Lung (tissue), 12 donors: ENCODE results near the gene ZSWIM8. TPM values are rescaled to one million over a fixed set of nuclear protein-coding genes. Genes with fewer than 3 reads are reported as not detected.

Source experiments
- ATAC-seq: fragments of 200-7000 bp; cut with Tn5 transposase; one replicate; pipeline ENCODE4 v1.9.1; 2020; ENCODE audit warnings: moderate number of reproducible peaks; ENCODE audit not compliant: insufficient read depth, low FRiP score
- DNase-seq, 3 donors: peaks; one replicate each; pipeline ENCODE4 v3.0.0-alpha.2; 2013 to 2017
- H3K27ac ChIP-seq, 2 donors: one replicate each; pipeline ENCODE4 v1.5.1; 2013; ENCODE audit warnings: mild to moderate bottlenecking in 2 of 2, moderate library complexity in 2 of 2, control low read depth in 1 of 2, inconsistent platforms in 1 of 2, low read depth in 1 of 2, low read length in 1 of 2
- H3K27me3 ChIP-seq, 3 donors: one replicate each; pipeline ENCODE4 v1.5.1; 2013; ENCODE audit warnings: low read length in 2 of 3; ENCODE audit not compliant: control insufficient read depth in 3 of 3, insufficient read depth in 3 of 3
- H3K36me3 ChIP-seq, 4 donors: one replicate each; pipeline ENCODE4 v1.5.1; 2013; ENCODE audit warnings: low read length in 4 of 4, mild to moderate bottlenecking in 1 of 4, moderate library complexity in 1 of 4; ENCODE audit not compliant: control insufficient read depth in 4 of 4, insufficient read depth in 4 of 4
- H3K4me1 ChIP-seq, 5 donors: one replicate each; pipeline ENCODE4 v1.5.1; 2013; ENCODE audit warnings: low read length in 5 of 5, mild to moderate bottlenecking in 2 of 5, moderate library complexity in 1 of 5; ENCODE audit not compliant: control insufficient read depth in 5 of 5, insufficient read depth in 5 of 5
- H3K4me3 ChIP-seq: one replicate; pipeline ENCODE4 v1.5.1; 2013; ENCODE audit warnings: mild to moderate bottlenecking, control low read depth, moderate library complexity
- H3K9ac ChIP-seq, 2 donors: one replicate each; pipeline ENCODE4 v1.5.1; 2013; ENCODE audit warnings: low read length in 2 of 2, control low read depth in 1 of 2; ENCODE audit not compliant: insufficient read depth in 1 of 2
- H3K9me3 ChIP-seq, 4 donors: one replicate each; pipeline ENCODE4 v1.5.1; 2013; ENCODE audit warnings: low read length in 3 of 4, mild to moderate bottlenecking in 1 of 4, moderate library complexity in 1 of 4; ENCODE audit not compliant: control insufficient read depth in 4 of 4, insufficient read depth in 3 of 4
- WGBS, 2 donors: extraction: QIAGEN DNeasy Blood & Tissue Kit; methylation state at CpG; one replicate each; pipeline ENCODE4 v1.1.7; 2013; 5-methylcytosine and 5-hydroxymethylcytosine counted together
- polyA plus RNA-seq, 2 donors: library from polyadenylated mRNA; stranded (reverse); fragments of 200-250 nt; gene quantifications; one replicate each; pipeline ENCODE4 v1.2.1, GENCODE V29; 2013
- total RNA-seq, 2 donors: library from RNA; depleted of rRNA in 1 of 2; stranded (reverse); fragments of >200 nt in 1 of 2; gene quantifications; one replicate each; pipeline ENCODE4 v1.2.1, GENCODE V29; 2014 to 2021
- TF ChIP-seq, protein P1 (sequence below): IDR thresholded peaks from 2 replicates; pipeline ENCODE4 v1.5.1; 2012; ENCODE audit warnings: mild to moderate bottlenecking; ENCODE audit errors: control extremely low read depth, extremely low read depth
- donor health status: control.
- donor health status: control.
- donor health status: Bipolar disorder and iron deficiency.
- donor health status: healthy.
- donor health status: DM: yes; HTN: yes; CAD: no.

The ZSWIM8 gene
- total and polyA plus RNA-seq, 4 donors = 70.3 to 113 (median 93.1) TPM

DNA sequence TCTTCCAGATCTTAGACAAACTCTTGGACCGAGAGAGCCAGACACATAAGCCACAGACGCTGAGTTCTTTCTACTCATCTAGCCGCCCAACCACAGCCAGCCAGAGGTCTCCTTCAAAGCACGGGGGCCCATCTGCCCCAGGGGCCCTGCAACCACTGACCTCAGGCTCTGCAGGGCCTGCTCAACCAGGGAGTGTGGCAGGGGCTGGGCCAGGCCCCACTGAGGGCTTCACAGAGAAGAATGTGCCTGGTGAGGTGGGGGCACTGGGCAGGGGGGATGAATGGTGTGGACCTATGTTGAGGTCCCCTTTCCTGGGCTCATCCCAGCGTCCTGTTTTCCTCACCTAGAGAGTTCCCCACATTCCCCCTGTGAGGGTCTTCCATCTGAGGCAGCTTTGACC is 11.4 kb downstream of the ZSWIM8 start:
- TF ChIP-seq, protein P1, sequence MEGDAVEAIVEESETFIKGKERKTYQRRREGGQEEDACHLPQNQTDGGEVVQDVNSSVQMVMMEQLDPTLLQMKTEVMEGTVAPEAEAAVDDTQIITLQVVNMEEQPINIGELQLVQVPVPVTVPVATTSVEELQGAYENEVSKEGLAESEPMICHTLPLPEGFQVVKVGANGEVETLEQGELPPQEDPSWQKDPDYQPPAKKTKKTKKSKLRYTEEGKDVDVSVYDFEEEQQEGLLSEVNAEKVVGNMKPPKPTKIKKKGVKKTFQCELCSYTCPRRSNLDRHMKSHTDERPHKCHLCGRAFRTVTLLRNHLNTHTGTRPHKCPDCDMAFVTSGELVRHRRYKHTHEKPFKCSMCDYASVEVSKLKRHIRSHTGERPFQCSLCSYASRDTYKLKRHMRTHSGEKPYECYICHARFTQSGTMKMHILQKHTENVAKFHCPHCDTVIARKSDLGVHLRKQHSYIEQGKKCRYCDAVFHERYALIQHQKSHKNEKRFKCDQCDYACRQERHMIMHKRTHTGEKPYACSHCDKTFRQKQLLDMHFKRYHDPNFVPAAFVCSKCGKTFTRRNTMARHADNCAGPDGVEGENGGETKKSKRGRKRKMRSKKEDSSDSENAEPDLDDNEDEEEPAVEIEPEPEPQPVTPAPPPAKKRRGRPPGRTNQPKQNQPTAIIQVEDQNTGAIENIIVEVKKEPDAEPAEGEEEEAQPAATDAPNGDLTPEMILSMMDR = no peak
- ATAC-seq = no peak
- H3K9me3 ChIP-seq = no peaks in the 10 kb centered on the region
- no peak overlapping the region for H3K9ac ChIP-seq
- H3K27ac ChIP-seq = no peak overlapping the region
- H3K4me1 ChIP-seq = no peaks in the 10 kb centered on the region
- H3K36me3 ChIP-seq = peaks cover 38 to 86% (median 49%) of the 10 kb centered on the region in 4 donors
- no peaks in the 10 kb centered on the region for H3K27me3 ChIP-seq
- 88 to 91% methylated on average over 5 of the region's 5 CpGs for WGBS, 2 donors
- no peak for DNase-seq
- H3K4me3 ChIP-seq = no peak overlapping the region

DNA sequence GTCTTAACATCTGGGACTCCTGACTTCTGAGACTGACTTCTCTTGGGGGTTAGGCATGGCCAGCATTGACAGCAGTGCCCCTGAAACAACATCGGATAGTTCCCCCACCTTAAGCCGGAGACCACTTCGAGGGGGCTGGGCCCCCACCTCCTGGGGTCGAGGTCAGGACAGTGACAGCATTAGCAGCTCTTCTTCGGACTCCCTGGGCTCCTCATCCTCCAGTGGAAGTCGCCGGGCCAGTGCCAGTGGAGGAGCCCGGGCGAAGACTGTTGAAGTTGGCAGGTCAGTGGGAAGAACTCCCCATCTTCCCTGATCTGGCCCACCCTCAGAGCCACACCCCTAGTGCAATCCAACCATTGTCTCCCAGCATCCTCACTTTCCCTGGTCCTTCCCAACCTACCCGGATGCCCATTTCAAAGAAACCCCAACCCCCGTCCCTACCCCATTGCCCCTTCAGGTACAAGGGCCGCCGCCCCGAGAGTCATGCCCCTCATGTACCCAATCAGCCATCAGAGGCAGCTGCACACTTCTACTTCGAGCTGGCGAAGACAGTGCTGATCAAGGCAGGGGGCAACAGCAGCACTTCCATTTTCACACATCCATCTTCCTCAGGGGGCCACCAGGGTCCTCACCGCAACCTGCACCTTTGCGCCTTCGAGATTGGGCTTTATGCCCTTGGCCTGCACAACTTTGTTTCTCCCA is 12.1 kb downstream of the ZSWIM8 start:
- H3K27ac ChIP-seq = no peak overlapping the region
- peaks cover 42 to 86% (median 53%) of the 10 kb centered on the region in 4 donors for H3K36me3 ChIP-seq
- no peaks in the 10 kb centered on the region for H3K9me3 ChIP-seq
- WGBS, 2 donors = 93% methylated on average over 19 of the region's 19 CpGs
- no peak overlapping the region for H3K9ac ChIP-seq
- TF ChIP-seq, protein P1 = no peak
- no peak overlapping the region for H3K4me3 ChIP-seq
- ATAC-seq = no peak
- H3K27me3 ChIP-seq = no peaks in the 10 kb centered on the region
- DNase-seq = no peak
- H3K4me1 ChIP-seq = no peaks in the 10 kb centered on the region

DNA sequence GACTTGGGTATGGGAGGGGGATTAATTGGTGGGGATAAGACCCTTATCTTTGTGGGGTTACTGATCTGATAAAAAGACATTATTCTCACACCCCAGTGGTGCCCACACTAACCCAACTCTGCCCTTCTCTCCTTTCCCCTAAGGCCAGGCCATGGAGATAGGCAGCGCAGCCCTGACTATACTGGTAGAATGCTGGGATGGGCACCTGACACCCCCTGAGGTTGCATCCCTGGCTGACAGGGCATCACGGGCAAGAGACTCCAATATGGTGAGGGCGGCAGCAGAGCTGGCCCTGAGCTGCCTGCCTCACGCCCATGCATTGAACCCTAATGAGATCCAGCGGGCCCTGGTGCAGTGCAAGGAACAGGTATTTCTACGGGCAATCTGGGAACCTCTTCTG is 12.7 kb downstream of the ZSWIM8 start:
- Histone ChIP-seq H3K4me1 (no peaks in the 10 kb centered on the region), H3K27me3 (no peaks in the 10 kb centered on the region), H3K9me3 (no peaks in the 10 kb centered on the region), H3K4me3 (no peak overlapping the region), H3K36me3 (peaks cover 44 to 86% (median 54%) of the 10 kb centered on the region in 4 donors), H3K9ac (no peak overlapping the region), H3K27ac (no peak overlapping the region)
- TF ChIP-seq, protein P1 = no peak
- WGBS, 2 donors = 94 to 97% methylated on average over 6 of the region's 6 CpGs
- ATAC-seq = no peak
- DNase-seq = no peak
